SK-N-SH (cell line): ENCODE results near the gene SNRNP25. TPM values are rescaled to one million over a fixed set of nuclear protein-coding genes. Genes with fewer than 3 reads are reported as not detected.

Experiments
- CTCF ChIA-PET: fragments of 300-600, 350-600 bp; formaldehyde crosslinking; extraction: SDS; loops from one replicate; lab custom pipeline; 2021; lab: Yijun Ruan, JAX
- POLR2A ChIA-PET: fragments of 350-600 bp; sonication (Branson Sonifier 250); formaldehyde crosslinking; extraction: SDS; loops from one replicate; lab custom pipeline; 2020; ENCODE audit warnings: antibody characterized with exemption, inconsistent platforms; lab: Yijun Ruan, JAX
- DNase-seq: peaks from one replicate; pipeline ENCODE4 v3.0.0; 2012
- H2AFZ ChIP-seq: fragments of 200-600 bp; sonication (generic); 2 replicates; pipeline ENCODE4 v1.8.1; 2016; ENCODE audit warnings: antibody characterized with exemption, mild to moderate bottlenecking, low read depth
- H3F3A ChIP-seq: fragments of 200-600 bp; sonication (generic); replicated peaks from 2 replicates; pipeline ENCODE3; 2016; ENCODE audit warnings: antibody characterized with exemption, mild to moderate bottlenecking; ENCODE audit not compliant: insufficient read depth
- H3K27ac ChIP-seq, 2 experiments: fragments of 200-500 bp in 1 of 2; fragments of 200-600 bp in 1 of 2; sonication (Bioruptor generic) in 1 of 2; sonication (generic), shearing (Covaris generic) in 1 of 2; 2 replicates each; pipeline versions ENCODE4 v1.5.1 to v1.6.1; 2014 to 2016; ENCODE audit warnings: low read depth in 2 of 2, inconsistent platforms in 1 of 2, low read length in 1 of 2, mild to moderate bottlenecking in 1 of 2, mixed read lengths in 1 of 2
- H3K27me3 ChIP-seq: fragments of 200-600 bp; sonication (generic), shearing (Covaris generic); 2 replicates; pipeline ENCODE4 v1.6.1; 2016; ENCODE audit warnings: mixed run types; ENCODE audit not compliant: insufficient read depth
- H3K36me3 ChIP-seq, 2 experiments: fragments of 200-500 bp in 1 of 2; fragments of 200-600 bp in 1 of 2; sonication (Bioruptor generic) in 1 of 2; sonication (generic) in 1 of 2; replicated peaks in 1 of 2; 2 replicates each; pipeline versions ENCODE3 to v1.5.1; 2014 to 2016; ENCODE audit warnings: low read length in 1 of 2, mild to moderate bottlenecking in 1 of 2; ENCODE audit not compliant: insufficient read depth in 2 of 2, control insufficient read depth in 1 of 2
- H3K4me1 ChIP-seq, 2 experiments: fragments of 200-500 bp in 1 of 2; fragments of 200-600 bp in 1 of 2; sonication (Bioruptor generic) in 1 of 2; sonication (generic), shearing (Covaris generic) in 1 of 2; 2 replicates each; pipeline versions ENCODE4 v1.5.1 to v1.6.1; 2014 to 2016; ENCODE audit warnings: low read depth in 1 of 2, low read length in 1 of 2, mixed run types in 1 of 2; ENCODE audit not compliant: insufficient read depth in 2 of 2, control insufficient read depth in 1 of 2
- H3K4me2 ChIP-seq: fragments of 200-600 bp; sonication (generic), shearing (Covaris generic); 2 replicates; pipeline ENCODE4 v1.6.1; 2017; ENCODE audit warnings: mixed run types
- H3K4me3 ChIP-seq, 2 experiments: fragments of 200-500 bp in 1 of 2; fragments of 200-600 bp in 1 of 2; sonication (Bioruptor generic) in 1 of 2; sonication (generic), shearing (Covaris generic) in 1 of 2; 2 replicates each; pipeline versions ENCODE4 v1.5.1 to v1.8.1; 2014 to 2016; ENCODE audit warnings: low read depth in 2 of 2, inconsistent platforms in 1 of 2, low read length in 1 of 2, mild to moderate bottlenecking in 1 of 2, mixed read lengths in 1 of 2, moderate library complexity in 1 of 2
- H3K79me2 ChIP-seq: fragments of 200-600 bp; sonication (generic); 2 replicates; pipeline ENCODE4 v1.8.1; 2017; ENCODE audit warnings: mild to moderate bottlenecking; ENCODE audit not compliant: insufficient read depth
- H3K9ac ChIP-seq: fragments of 200-600 bp; sonication (generic); 2 replicates; pipeline ENCODE4 v1.6.1; 2017; ENCODE audit warnings: mixed run types
- H3K9me2 ChIP-seq: fragments of 200-600 bp; sonication (generic); 2 replicates; pipeline ENCODE4 v1.6.1; 2017; ENCODE audit warnings: mixed run types
- H3K9me3 ChIP-seq: fragments of 200-600 bp; sonication (generic); 2 replicates; pipeline ENCODE4 v1.6.1; 2017; ENCODE audit warnings: mixed run types, mild to moderate bottlenecking, moderate library complexity
- H4K20me1 ChIP-seq: fragments of 200-600 bp; sonication (generic); 2 replicates; pipeline ENCODE4 v1.6.1; 2017; ENCODE audit warnings: mild to moderate bottlenecking, mixed run types; ENCODE audit not compliant: insufficient read depth
- CHD2 ChIP-seq: fragments of 150-350 bp; IDR thresholded peaks from 2 replicates; pipeline ENCODE4 v1.6.1; 2018; ENCODE audit warnings: low read length; ENCODE audit not compliant: partially characterized antibody
- ELF1 ChIP-seq: IDR thresholded peaks from 2 replicates; pipeline ENCODE4 v1.4.0; 2012
- EP300 ChIP-seq, 2 experiments: IDR thresholded peaks; 2 replicates each; pipeline versions ENCODE4 v1.4.0 to v1.6.1; 2012; ENCODE audit warnings: borderline replicate concordance in 1 of 2, low read depth in 1 of 2, low read length in 1 of 2
- EZH2phosphoT487 ChIP-seq: fragments of 200-600 bp; sonication (generic); IDR thresholded peaks from 2 replicates; pipeline ENCODE4 v1.6.1; 2017; ENCODE audit warnings: low read depth, mixed run types, mild to moderate bottlenecking, antibody characterized with exemption, moderate library complexity, borderline replicate concordance
- FOSL2 ChIP-seq: IDR thresholded peaks from 2 replicates; pipeline ENCODE4 v1.4.0; 2012; ENCODE audit warnings: low read depth, mild to moderate bottlenecking, moderate library complexity, borderline replicate concordance
- FOXJ3 ChIP-seq: sonication (generic); formaldehyde crosslinking; IDR thresholded peaks from 2 replicates; pipeline ENCODE4 v1.5.1; 2020; ENCODE audit warnings: mild to moderate bottlenecking, missing genetic modification reagents
- FOXM1 ChIP-seq: IDR thresholded peaks from 2 replicates; pipeline ENCODE4 v1.4.0; 2012; ENCODE audit warnings: low read depth, mild to moderate bottlenecking
- GABPA ChIP-seq: IDR thresholded peaks from 2 replicates; pipeline ENCODE4 v1.4.0; 2012; ENCODE audit warnings: low read depth, mild to moderate bottlenecking
- JUND ChIP-seq: IDR thresholded peaks from 2 replicates; pipeline ENCODE4 v1.4.0; 2012
- NRF1 ChIP-seq: IDR thresholded peaks from 2 replicates; pipeline ENCODE4 v1.6.1; 2012; ENCODE audit warnings: low read depth, mild to moderate bottlenecking, low read length
- POLR2AphosphoS5 ChIP-seq: IDR thresholded peaks from 2 replicates; pipeline ENCODE4 v1.6.1; 2012; ENCODE audit warnings: low read depth, low read length
- RAD21 ChIP-seq: IDR thresholded peaks from 2 replicates; pipeline ENCODE4 v1.6.1; 2012; ENCODE audit warnings: mild to moderate bottlenecking, low read length
- RCOR1 ChIP-seq: fragments of 150-350 bp; IDR thresholded peaks from 2 replicates; pipeline ENCODE4 v1.6.1; 2017; ENCODE audit warnings: antibody characterized with exemption, low read length
- RFX5 ChIP-seq: IDR thresholded peaks from 2 replicates; pipeline ENCODE4 v1.6.1; 2012; ENCODE audit warnings: mild to moderate bottlenecking, improper control_type of control experiment, low read length
- RXRA ChIP-seq: IDR thresholded peaks from 2 replicates; pipeline ENCODE4 v1.4.0; 2012; ENCODE audit warnings: low read depth, mild to moderate bottlenecking, borderline replicate concordance
- SIN3A ChIP-seq: IDR thresholded peaks from 2 replicates; pipeline ENCODE4 v1.6.1; 2012; ENCODE audit warnings: low read depth, mild to moderate bottlenecking, low read length, moderate library complexity, borderline replicate concordance
- SMC3 ChIP-seq: IDR thresholded peaks from 2 replicates; pipeline ENCODE4 v1.6.1; 2012; ENCODE audit warnings: low read depth, low read length, improper control_type of control experiment
- TAF1 ChIP-seq: IDR thresholded peaks from 2 replicates; pipeline ENCODE4 v1.6.1; 2012; ENCODE audit warnings: low read depth, mild to moderate bottlenecking, low read length, moderate library complexity, borderline replicate concordance
- TCF12 ChIP-seq: IDR thresholded peaks from 2 replicates; pipeline ENCODE4 v1.4.0; 2012
- TEAD4 ChIP-seq: IDR thresholded peaks from 2 replicates; pipeline ENCODE4 v1.4.0; 2012; ENCODE audit warnings: mild to moderate bottlenecking, borderline replicate concordance; ENCODE audit not compliant: insufficient read depth
- WGBS: methylation state at CpG from one replicate; pipeline ENCODE4 v1.1.6; 2017; ENCODE audit warnings: low lambda C conversion rate; 5-methylcytosine and 5-hydroxymethylcytosine counted together
- polyA plus RNA-seq, 3 experiments: library from polyadenylated mRNA; depleted of rRNA; stranded (reverse); fragments of >200 nt; gene quantifications; 2 replicates each; pipeline ENCODE4 v1.2.3, GENCODE V29; 2012
- TF ChIP-seq, protein P1 (sequence below): IDR thresholded peaks from 2 replicates; pipeline ENCODE4 v1.4.0; 2012; ENCODE audit warnings: low read depth
- TF ChIP-seq, protein P2 (sequence below): fragments of 150-350 bp; IDR thresholded peaks from 2 replicates; pipeline ENCODE4 v1.6.1; 2017; ENCODE audit warnings: antibody characterized with exemption, low read length, low read depth, borderline replicate concordance
- TF ChIP-seq, protein P3 (sequence below): fragments of 200-600 bp; sonication (generic); IDR thresholded peaks from 2 replicates; pipeline ENCODE4 v1.6.1; 2017; ENCODE audit warnings: antibody characterized with exemption, mild to moderate bottlenecking, moderate library complexity
- TF ChIP-seq, protein P4 (sequence below): IDR thresholded peaks from 2 replicates; pipeline ENCODE4 v1.4.0; 2012; ENCODE audit warnings: low read depth, borderline replicate concordance
- TF ChIP-seq, protein P5 (sequence below): IDR thresholded peaks from 2 replicates; pipeline ENCODE4 v1.4.0; 2012; ENCODE audit warnings: low read depth, borderline replicate concordance
- TF ChIP-seq, protein P6 (sequence below): fragments of 150-350 bp; IDR thresholded peaks from 2 replicates; pipeline ENCODE4 v1.6.1; 2016; ENCODE audit warnings: mild to moderate bottlenecking, low read depth, low read length

SNRNP25 gene
- polyA plus RNA-seq, 1 of the 3 experiments (the other 2 are of a cell fraction), result 73.4 TPM

DNA sequence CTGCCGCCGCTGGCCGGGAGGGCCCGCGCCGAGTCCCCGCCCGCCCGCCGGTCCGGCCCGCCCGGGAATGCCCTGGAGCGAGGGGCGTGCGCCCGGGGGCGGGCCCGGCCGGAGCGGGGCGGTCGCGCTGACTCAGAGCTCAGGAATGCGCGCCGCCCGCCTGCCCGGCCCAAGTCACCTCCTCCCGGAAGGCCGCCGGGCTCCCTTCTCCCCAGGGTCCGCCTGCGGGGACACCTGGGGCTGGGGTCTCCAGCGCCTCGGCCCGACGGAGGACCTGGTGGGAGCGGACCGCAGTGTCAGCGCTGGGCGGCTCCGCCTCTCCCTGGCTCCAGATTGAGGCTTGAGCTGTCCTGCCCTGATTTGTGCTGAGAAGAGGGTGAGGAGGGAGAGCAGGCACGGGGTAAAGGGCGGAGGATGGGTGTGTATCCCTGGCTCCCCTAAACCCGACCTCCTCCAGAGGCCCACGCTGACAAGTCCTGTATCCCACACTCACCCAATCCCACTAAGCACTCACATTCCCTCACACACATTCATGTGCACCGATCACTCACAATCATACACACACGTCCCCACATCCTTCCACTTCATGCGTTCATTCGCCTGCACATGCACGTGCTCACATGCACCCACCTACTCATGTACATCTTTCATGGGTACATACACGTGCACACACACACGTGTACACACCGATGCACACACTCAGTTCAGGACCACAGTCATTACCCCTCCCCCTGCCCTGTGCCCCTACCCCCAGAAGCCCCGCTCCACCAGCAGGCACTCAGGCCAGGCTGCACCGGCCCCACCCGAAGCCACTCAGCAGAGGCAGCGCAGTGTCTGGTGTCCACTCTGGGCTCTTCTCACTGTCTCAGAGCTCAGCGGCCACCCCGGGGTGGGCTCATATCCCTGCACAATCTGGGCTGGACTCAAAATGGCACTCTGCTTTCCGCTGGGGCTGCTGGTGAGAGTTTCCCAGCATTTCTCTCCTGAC lies 19.2 kb downstream of the SNRNP25 start, which contains the start of gene RHBDF1:
TSS of gene RHBDF1 (minus strand) at position 71 of the 988 bp plus-strand sequence. CDS start 7,616 bp downstream, outside the sequence.
- 77% methylated on average over 16 of the region's 62 CpGs for WGBS
- Histone ChIP-seq H2AFZ (no peak within 1 kb of the TSS), H3K9me3 (no peaks in the 10 kb centered on the region), H3K4me2 (peak within 1 kb of the TSS; percentile 96), H3K27ac (peak within 1 kb of the TSS in 1 of 2 experiments; percentile 62; a peak in 1 of 4 replicates), H4K20me1 (peaks cover 34% of the 10 kb centered on the region), H3K9ac (peak within 1 kb of the TSS; percentile 74), H3F3A (peaks cover 8% of the 10 kb centered on the region), H3K79me2 (peaks cover 43% of the 10 kb centered on the region), H3K9me2 (no peaks in the 10 kb centered on the region), H3K27me3 (no peaks in the 10 kb centered on the region), H3K36me3 (no peaks in the 10 kb centered on the region), H3K4me1 (peaks cover 17 to 51% of the 10 kb centered on the region in 2 experiments), H3K4me3 (peak within 1 kb of the TSS; percentile 70 to 87)
- ChIA-PET CTCF (interaction anchor here (0.7 to 21.2 kb wide), 7 partner anchors 7 to 328 kb away, joined by 3 to 793 read pairs (median 6); partner anchors contain the start of genes HBQ1 and POLR3K), POLR2A (no interaction called here)
- peak; percentile 79 for DNase-seq
- TF ChIP-seq, protein P1, sequence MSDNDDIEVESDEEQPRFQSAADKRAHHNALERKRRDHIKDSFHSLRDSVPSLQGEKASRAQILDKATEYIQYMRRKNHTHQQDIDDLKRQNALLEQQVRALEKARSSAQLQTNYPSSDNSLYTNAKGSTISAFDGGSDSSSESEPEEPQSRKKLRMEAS, result no peak
- TF ChIP-seq POLR2AphosphoS5, result no peak
- no peak for TF ChIP-seq RAD21
- no peak for TF ChIP-seq SIN3A
- no peak for TF ChIP-seq GABPA
- peak; percentile 70; the same call in 1 of the 2 replicates for TF ChIP-seq FOSL2
- TF ChIP-seq NRF1, result no peak
- TF ChIP-seq, protein P2, sequence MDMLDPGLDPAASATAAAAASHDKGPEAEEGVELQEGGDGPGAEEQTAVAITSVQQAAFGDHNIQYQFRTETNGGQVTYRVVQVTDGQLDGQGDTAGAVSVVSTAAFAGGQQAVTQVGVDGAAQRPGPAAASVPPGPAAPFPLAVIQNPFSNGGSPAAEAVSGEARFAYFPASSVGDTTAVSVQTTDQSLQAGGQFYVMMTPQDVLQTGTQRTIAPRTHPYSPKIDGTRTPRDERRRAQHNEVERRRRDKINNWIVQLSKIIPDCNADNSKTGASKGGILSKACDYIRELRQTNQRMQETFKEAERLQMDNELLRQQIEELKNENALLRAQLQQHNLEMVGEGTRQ, result no peak
- TF ChIP-seq CHD2, result no peak
- TF ChIP-seq, protein P3, sequence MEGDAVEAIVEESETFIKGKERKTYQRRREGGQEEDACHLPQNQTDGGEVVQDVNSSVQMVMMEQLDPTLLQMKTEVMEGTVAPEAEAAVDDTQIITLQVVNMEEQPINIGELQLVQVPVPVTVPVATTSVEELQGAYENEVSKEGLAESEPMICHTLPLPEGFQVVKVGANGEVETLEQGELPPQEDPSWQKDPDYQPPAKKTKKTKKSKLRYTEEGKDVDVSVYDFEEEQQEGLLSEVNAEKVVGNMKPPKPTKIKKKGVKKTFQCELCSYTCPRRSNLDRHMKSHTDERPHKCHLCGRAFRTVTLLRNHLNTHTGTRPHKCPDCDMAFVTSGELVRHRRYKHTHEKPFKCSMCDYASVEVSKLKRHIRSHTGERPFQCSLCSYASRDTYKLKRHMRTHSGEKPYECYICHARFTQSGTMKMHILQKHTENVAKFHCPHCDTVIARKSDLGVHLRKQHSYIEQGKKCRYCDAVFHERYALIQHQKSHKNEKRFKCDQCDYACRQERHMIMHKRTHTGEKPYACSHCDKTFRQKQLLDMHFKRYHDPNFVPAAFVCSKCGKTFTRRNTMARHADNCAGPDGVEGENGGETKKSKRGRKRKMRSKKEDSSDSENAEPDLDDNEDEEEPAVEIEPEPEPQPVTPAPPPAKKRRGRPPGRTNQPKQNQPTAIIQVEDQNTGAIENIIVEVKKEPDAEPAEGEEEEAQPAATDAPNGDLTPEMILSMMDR, result no peak
- TF ChIP-seq EZH2phosphoT487, result no peak
- TF ChIP-seq TEAD4, result peak; percentile 91
- TF ChIP-seq RFX5, result no peak
- no peak; the same call in 1 of the 2 replicates for TF ChIP-seq JUND
- TF ChIP-seq, protein P4, sequence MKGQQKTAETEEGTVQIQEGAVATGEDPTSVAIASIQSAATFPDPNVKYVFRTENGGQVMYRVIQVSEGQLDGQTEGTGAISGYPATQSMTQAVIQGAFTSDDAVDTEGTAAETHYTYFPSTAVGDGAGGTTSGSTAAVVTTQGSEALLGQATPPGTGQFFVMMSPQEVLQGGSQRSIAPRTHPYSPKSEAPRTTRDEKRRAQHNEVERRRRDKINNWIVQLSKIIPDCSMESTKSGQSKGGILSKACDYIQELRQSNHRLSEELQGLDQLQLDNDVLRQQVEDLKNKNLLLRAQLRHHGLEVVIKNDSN, result no peak
- TF ChIP-seq TAF1, result no peak
- no peak for TF ChIP-seq SMC3
- no peak for TF ChIP-seq FOXM1
- TF ChIP-seq, protein P5, sequence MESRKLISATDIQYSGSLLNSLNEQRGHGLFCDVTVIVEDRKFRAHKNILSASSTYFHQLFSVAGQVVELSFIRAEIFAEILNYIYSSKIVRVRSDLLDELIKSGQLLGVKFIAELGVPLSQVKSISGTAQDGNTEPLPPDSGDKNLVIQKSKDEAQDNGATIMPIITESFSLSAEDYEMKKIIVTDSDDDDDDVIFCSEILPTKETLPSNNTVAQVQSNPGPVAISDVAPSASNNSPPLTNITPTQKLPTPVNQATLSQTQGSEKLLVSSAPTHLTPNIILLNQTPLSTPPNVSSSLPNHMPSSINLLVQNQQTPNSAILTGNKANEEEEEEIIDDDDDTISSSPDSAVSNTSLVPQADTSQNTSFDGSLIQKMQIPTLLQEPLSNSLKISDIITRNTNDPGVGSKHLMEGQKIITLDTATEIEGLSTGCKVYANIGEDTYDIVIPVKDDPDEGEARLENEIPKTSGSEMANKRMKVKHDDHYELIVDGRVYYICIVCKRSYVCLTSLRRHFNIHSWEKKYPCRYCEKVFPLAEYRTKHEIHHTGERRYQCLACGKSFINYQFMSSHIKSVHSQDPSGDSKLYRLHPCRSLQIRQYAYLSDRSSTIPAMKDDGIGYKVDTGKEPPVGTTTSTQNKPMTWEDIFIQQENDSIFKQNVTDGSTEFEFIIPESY, result no peak
- no peak for TF ChIP-seq EP300 (IDR thresholded peaks at IDR 0.05; ENCODE audit: borderline replicate concordance in 1 of 2, low read depth in 1 of 2, low read length in 1 of 2)
- no peak for TF ChIP-seq RXRA
- no peak for TF ChIP-seq FOXJ3 (CRISPR knock-in tag)
- no peak for TF ChIP-seq ELF1
- TF ChIP-seq, protein P6, sequence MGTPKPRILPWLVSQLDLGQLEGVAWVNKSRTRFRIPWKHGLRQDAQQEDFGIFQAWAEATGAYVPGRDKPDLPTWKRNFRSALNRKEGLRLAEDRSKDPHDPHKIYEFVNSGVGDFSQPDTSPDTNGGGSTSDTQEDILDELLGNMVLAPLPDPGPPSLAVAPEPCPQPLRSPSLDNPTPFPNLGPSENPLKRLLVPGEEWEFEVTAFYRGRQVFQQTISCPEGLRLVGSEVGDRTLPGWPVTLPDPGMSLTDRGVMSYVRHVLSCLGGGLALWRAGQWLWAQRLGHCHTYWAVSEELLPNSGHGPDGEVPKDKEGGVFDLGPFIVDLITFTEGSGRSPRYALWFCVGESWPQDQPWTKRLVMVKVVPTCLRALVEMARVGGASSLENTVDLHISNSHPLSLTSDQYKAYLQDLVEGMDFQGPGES, result no peak
- TF ChIP-seq RCOR1, result peak; percentile 22; the same call in 1 of the 2 replicates
- TF ChIP-seq TCF12, result no peak
